Heart right ventricle (tissue), 16 donors: ENCODE data around the gene IFI6. TPM values are rescaled to one million over a fixed set of nuclear protein-coding genes. Genes with fewer than 3 reads are reported as not detected.
"Not testable (repeated sequence)": the region's sequence is repeated elsewhere in the genome, so short reads cannot be mapped to it uniquely, and the experiment has no call there.

ENCODE experiments used
- ATAC-seq, 8 donors: fragments of 200-7000 bp; cut with Tn5 transposase; one replicate each; pipeline ENCODE4 v1.9.1; 2020; ENCODE audit warnings: mild to moderate bottlenecking in 8 of 8, moderate library complexity in 8 of 8, moderate number of reproducible peaks in 1 of 8
- DNase-seq, 2 donors: peaks; one replicate each; pipeline ENCODE4 v3.0.0-alpha.2; 2020
- H3K27ac ChIP-seq, 10 donors: fragments of 200-600 bp; sonication (generic) in 2 of 10; one replicate each; pipeline versions ENCODE4 v1.5.0 to v1.8.0; 2020 to 2022; ENCODE audit warnings: mild to moderate bottlenecking in 3 of 10
- H3K27me3 ChIP-seq, 7 donors: fragments of 200-600 bp; one replicate each; pipeline ENCODE4 v1.8.0; 2021 to 2022; ENCODE audit warnings: mild to moderate bottlenecking in 2 of 7
- H3K36me3 ChIP-seq, 9 donors: fragments of 200-600 bp; sonication (generic) in 1 of 9; one replicate each; pipeline versions ENCODE4 v1.5.0 to v1.8.0; 2020 to 2022; ENCODE audit warnings: mild to moderate bottlenecking in 2 of 9
- H3K4me1 ChIP-seq, 9 donors: fragments of 200-600 bp; sonication (generic) in 1 of 9; one replicate each; pipeline versions ENCODE4 v1.5.0 to v1.8.0; 2020 to 2022; ENCODE audit warnings: mild to moderate bottlenecking in 4 of 9
- H3K4me3 ChIP-seq, 10 donors: fragments of 200-600 bp; sonication (generic) in 2 of 10; one replicate each; pipeline versions ENCODE4 v1.5.0 to v1.8.0; 2020 to 2022; ENCODE audit warnings: mild to moderate bottlenecking in 7 of 10, moderate library complexity in 2 of 10
- H3K9me3 ChIP-seq, 11 donors: fragments of 200-600 bp in 10 of 11; sonication (generic) in 2 of 11; one replicate each; pipeline versions ENCODE4 v1.5.0 to v1.8.0; 2013 to 2022; ENCODE audit warnings: mild to moderate bottlenecking in 2 of 11, control low read depth in 1 of 11, moderate library complexity in 1 of 11
- WGBS, 2 donors: extraction: QIAGEN DNeasy Blood & Tissue Kit; methylation state at CpG; one replicate each; pipeline ENCODE4 v1.1.7; 2013; ENCODE audit warnings: inconsistent platforms in 1 of 2; 5-methylcytosine and 5-hydroxymethylcytosine counted together
- intact Hi-C, 10 donors: fragments of 100-400 bp; cut with DNase I; formaldehyde crosslinking; loops; one replicate each; pipeline versions ENCODE4 v1.11.1 to v1.14.2; 2022
- polyA plus RNA-seq, 2 donors: library from polyadenylated mRNA; stranded (reverse); fragments of 200-250 nt; gene quantifications; one replicate each; pipeline ENCODE4 v1.2.3, GENCODE V29; 2013
- total RNA-seq, 10 donors: library from RNA; stranded (reverse); fragmentation: NEBNext Ultra II Directional in 3 of 10; extraction: Animal tissue kit (Norgen Biotek cat#: 25700) in 3 of 10; gene quantifications; one replicate each; pipeline versions ENCODE4 v1.2.1 to v1.2.4, GENCODE V29; 2021 to 2023
- TF ChIP-seq, protein P1 (sequence below), 9 donors: fragments of 200-600 bp; sonication (generic) in 2 of 9; IDR thresholded peaks; one replicate each; pipeline versions ENCODE4 v1.5.0 to v1.8.0; 2021 to 2022; ENCODE audit warnings: antibody characterized with exemption in 9 of 9, mild to moderate bottlenecking in 5 of 9, moderate library complexity in 1 of 9
- donor health status: Arrhythmogenic right ventricular cardiomyopathy.
- donor health status: ischemic (EF 13 %, LVEDD 7.1; RV severe dilation, severe dysfunction).
- donor health status: healthy with polysubstance abuse.
- donor health status: DM: no; HTN: yes; CAD: no.
- donor health status: DM: no; HTN: no; CAD: no.
- donor health status: ischemic (EF 25% LVEDD 6.9; RV normal size, moderate dysfunction).
- donor health status: ischemic (EF 25% LVEDD 5.7; RV mildly dilated, moderate dysfunction).
- donor health status: healthy.
- donor health status: DM: yes; HTN: yes; CAD: no.
- donor health status: Ischemic cardiomyopathy.
- donor health status: ischemic (EF 35%, LVEDD 5.7; RV mildly dilated, moderate dysfunction).
- donor health status: nonischemic (EF 11% LVEDD 7.7; RV severe dilation, severe dysfunction).
- donor health status: DM: yes; HTN: yes; CAD: no.
- donor health status: PGD.
- donor health status: ischemic (EF 29% LVEDD 5.4; RV normal size, mild dysfunction).
- donor health status: nonischemic (EF 23%, LVEDD 6.1; RV moderate dilation, normal function).

IFI6 gene
- total and polyA plus RNA-seq, 12 donors, result 24.2 to 143 (median 48.5) TPM

GRCh38 chr1:27686223-27686990, 14.4 kb upstream of the IFI6 start:
- Histone ChIP-seq H3K36me3 (no peaks in the 10 kb centered on the region), H3K4me1 (peaks cover 0 to 16% (median 0%) of the 10 kb centered on the region in 9 donors), H3K9me3 (peaks cover 0 to 12% (median 6%) of the 10 kb centered on the region in 11 donors), H3K27ac (no peak overlapping the region), H3K27me3 (peaks cover 0 to 3% (median 0%) of the 10 kb centered on the region in 7 donors), H3K4me3 (no peak overlapping the region)
- TF ChIP-seq, protein P1, sequence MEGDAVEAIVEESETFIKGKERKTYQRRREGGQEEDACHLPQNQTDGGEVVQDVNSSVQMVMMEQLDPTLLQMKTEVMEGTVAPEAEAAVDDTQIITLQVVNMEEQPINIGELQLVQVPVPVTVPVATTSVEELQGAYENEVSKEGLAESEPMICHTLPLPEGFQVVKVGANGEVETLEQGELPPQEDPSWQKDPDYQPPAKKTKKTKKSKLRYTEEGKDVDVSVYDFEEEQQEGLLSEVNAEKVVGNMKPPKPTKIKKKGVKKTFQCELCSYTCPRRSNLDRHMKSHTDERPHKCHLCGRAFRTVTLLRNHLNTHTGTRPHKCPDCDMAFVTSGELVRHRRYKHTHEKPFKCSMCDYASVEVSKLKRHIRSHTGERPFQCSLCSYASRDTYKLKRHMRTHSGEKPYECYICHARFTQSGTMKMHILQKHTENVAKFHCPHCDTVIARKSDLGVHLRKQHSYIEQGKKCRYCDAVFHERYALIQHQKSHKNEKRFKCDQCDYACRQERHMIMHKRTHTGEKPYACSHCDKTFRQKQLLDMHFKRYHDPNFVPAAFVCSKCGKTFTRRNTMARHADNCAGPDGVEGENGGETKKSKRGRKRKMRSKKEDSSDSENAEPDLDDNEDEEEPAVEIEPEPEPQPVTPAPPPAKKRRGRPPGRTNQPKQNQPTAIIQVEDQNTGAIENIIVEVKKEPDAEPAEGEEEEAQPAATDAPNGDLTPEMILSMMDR (IDR thresholded peaks at IDR 0.05), result no peak
- intact Hi-C loops, result no loop called here
- DNase-seq (no peak), ATAC-seq (no peak)
- WGBS, 2 donors, result 73 to 75% methylated on average over 21 of the region's 21 CpGs

GRCh38 chr1:27684176-27684575, 12.2 kb upstream of the IFI6 start:
- Histone ChIP-seq H3K9me3 (peaks cover 0 to 29% (median 13%) of the 10 kb centered on the region in 11 donors), H3K27ac (no peak overlapping the region), H3K4me1 (peaks cover 0 to 5% (median 0%) of the 10 kb centered on the region in 9 donors), H3K36me3 (no peaks in the 10 kb centered on the region), H3K27me3 (peaks cover 0 to 3% (median 0%) of the 10 kb centered on the region in 7 donors), H3K4me3 (no peak overlapping the region)
- WGBS, 2 donors, result 93 to 95% methylated on average over 2 of the region's 2 CpGs
- TF ChIP-seq, protein P1 (IDR thresholded peaks at IDR 0.05), result no peak
- ATAC-seq (no peak), DNase-seq (no peak)
- intact Hi-C loops, result no loop called here

GRCh38 chr1:27682351-27682944, 10.5 kb upstream of the IFI6 start:
- 84 to 89% methylated on average over 5 of the region's 5 CpGs for WGBS, 2 donors
- TF ChIP-seq, protein P1 (IDR thresholded peaks at IDR 0.05), result no peak
- ATAC-seq (no peak), DNase-seq (no peak)
- H3K27me3 ChIP-seq, result peaks cover 0 to 3% (median 0%) of the 10 kb centered on the region in 7 donors
- H3K9me3 ChIP-seq, result peaks cover 0 to 29% (median 13%) of the 10 kb centered on the region in 11 donors
- no peaks in the 10 kb centered on the region for H3K4me1 ChIP-seq
- H3K4me3 ChIP-seq, result no peak overlapping the region
- no peak overlapping the region for H3K27ac ChIP-seq
- H3K36me3 ChIP-seq, result no peaks in the 10 kb centered on the region
- intact Hi-C loops, result no loop called here

DNA sequence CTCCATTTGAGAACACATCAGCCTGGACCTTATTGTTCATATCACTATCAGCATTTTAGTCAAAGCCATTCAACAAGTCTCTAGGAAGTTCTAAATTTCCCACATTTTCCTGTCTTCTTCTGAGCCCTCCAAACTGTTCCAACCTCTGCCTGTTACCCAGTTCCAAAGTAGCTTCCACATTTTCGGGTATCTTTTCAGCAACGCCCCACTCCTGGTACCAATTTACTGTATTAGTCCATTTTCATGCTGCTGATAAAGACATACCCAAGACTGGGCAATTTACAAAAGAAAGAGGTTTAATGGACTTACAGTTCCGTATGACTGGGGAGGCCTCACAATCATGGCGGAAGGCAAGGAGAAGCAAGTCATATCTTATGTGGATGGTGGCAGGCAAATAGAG, 9.6 kb upstream of the IFI6 start:
- intact Hi-C loops, DNase-seq, H3K27ac ChIP-seq, H3K27me3 ChIP-seq, H3K4me3 ChIP-seq, H3K36me3 ChIP-seq, ATAC-seq, H3K4me1 ChIP-seq: not testable (repeated sequence)
- WGBS, 2 donors, result 95 to 96% methylated on average over 4 of the region's 4 CpGs
- H3K9me3 ChIP-seq, result peaks cover 0 to 29% (median 13%) of the 10 kb centered on the region in 11 donors

DNA sequence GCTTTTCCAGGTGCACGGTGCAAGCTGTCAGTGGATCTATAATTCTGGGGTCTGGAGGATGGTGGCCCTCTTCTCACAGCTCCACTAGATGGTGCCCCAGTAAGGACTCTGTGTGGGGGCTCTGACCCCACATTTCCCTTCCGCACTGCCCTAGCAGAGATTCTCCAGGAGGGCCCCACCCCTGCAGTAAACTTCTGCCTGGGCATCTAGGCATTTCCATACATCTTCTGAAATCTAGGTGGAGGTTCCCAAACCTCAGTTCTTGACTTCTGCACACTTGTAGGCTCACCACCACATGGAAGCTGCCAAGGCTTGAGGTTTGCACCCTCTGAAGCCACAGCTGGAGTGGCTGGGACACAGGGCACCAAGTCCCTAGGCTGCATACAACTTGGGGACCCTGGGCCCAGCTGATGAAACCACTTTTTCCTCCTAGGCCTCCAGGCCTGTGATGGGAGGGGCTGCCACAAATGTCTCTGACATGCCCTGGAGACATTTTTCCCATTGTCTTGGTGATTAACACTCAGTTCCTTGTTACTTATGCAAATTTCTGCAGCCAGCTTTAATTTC, 8.3 kb upstream of the IFI6 start:
- DNase-seq, ATAC-seq, H3K4me1 ChIP-seq, intact Hi-C loops, H3K36me3 ChIP-seq, H3K27ac ChIP-seq, H3K4me3 ChIP-seq, H3K27me3 ChIP-seq: not testable (repeated sequence)
- WGBS, 2 donors, result 95 to 99% methylated on average over 2 of the region's 2 CpGs
- peaks cover 0 to 29% (median 13%) of the 10 kb centered on the region in 11 donors for H3K9me3 ChIP-seq
